Endothelial cell (in vitro differentiated cells): ENCODE data around the gene CAMSAP1. TPM values are rescaled to one million over a fixed set of nuclear protein-coding genes. Genes with fewer than 3 reads are reported as not detected.

Experiments used
- DNase-seq: peaks from one replicate; pipeline ENCODE4 v3.0.0; 2021; ENCODE audit warnings: low spot score
- H3K27ac Mint-ChIP-seq: one replicate; pipeline ENCODE4 v1.8.0; 2021; ENCODE audit warnings: mixed read lengths, inconsistent platforms; ENCODE audit not compliant: unreplicated experiment
- H3K27me3 Mint-ChIP-seq: one replicate; pipeline ENCODE4 v1.8.0; 2021; ENCODE audit warnings: mild to moderate bottlenecking, moderate library complexity, mixed read lengths, inconsistent platforms; ENCODE audit not compliant: unreplicated experiment
- H3K36me3 Mint-ChIP-seq: one replicate; pipeline ENCODE4 v1.8.0; 2021; ENCODE audit warnings: mild to moderate bottlenecking, low read depth, mixed read lengths, inconsistent platforms; ENCODE audit not compliant: unreplicated experiment
- H3K4me1 Mint-ChIP-seq: one replicate; pipeline ENCODE4 v1.8.0; 2021; ENCODE audit warnings: mild to moderate bottlenecking, mixed read lengths, inconsistent platforms; ENCODE audit not compliant: unreplicated experiment
- H3K4me3 Mint-ChIP-seq: one replicate; pipeline ENCODE4 v1.8.0; 2021; ENCODE audit warnings: mild to moderate bottlenecking, mixed read lengths, inconsistent platforms; ENCODE audit not compliant: unreplicated experiment
- H3K9me3 Mint-ChIP-seq: one replicate; pipeline ENCODE4 v1.8.0; 2021; ENCODE audit warnings: mixed read lengths, inconsistent platforms; ENCODE audit not compliant: unreplicated experiment
- total RNA-seq: library from RNA; stranded (reverse); fragmentation: NEBNext Ultra II Directional; extraction: Animal tissue kit (Norgen Biotek cat#: 25700); gene quantifications from one replicate; pipeline ENCODE4 v1.2.1, GENCODE V29; 2021; ENCODE audit not compliant: unreplicated experiment
- TF ChIP-seq, protein P1 (sequence below): fragments of 200-600 bp; sonication (generic); IDR thresholded peaks from one replicate; pipeline ENCODE4 v1.5.0; 2021; ENCODE audit warnings: antibody characterized with exemption; ENCODE audit not compliant: unreplicated experiment

CAMSAP1 gene
- total RNA-seq, 1 donor from 2014 or later = 44.7 TPM

DNA sequence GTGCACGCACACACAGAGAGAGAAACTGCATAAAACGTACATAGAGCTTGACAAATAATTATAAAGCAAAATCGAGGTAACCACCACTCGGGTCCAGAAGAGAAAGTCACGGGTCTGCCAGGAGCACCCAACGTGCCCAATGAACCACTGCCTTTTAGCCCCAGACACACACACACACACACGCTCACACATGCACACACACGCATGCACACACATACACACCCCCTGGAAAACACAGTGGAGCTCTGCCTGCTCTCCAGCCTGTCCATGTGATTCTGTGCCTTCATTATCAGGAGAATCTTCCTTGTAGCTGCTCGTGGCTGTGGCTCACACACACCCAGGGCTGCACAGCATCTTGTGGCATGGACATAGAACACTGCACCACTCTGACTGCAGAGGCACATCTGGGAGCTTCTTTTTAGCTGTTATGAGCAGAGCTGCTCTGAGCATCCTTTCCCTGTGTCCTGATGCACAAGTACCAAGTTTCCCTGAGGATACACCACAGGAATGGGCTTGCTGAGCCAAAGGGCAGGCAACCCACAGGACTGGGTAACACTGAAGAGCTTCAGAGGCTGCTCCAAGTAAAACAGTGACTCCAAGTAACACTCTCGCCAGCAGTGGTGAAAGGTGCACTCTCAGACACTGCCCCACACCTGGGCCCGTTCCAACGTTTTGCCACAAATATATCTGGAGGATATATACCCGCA is 58.9 kb downstream of the CAMSAP1 start:
- TF ChIP-seq, protein P1, sequence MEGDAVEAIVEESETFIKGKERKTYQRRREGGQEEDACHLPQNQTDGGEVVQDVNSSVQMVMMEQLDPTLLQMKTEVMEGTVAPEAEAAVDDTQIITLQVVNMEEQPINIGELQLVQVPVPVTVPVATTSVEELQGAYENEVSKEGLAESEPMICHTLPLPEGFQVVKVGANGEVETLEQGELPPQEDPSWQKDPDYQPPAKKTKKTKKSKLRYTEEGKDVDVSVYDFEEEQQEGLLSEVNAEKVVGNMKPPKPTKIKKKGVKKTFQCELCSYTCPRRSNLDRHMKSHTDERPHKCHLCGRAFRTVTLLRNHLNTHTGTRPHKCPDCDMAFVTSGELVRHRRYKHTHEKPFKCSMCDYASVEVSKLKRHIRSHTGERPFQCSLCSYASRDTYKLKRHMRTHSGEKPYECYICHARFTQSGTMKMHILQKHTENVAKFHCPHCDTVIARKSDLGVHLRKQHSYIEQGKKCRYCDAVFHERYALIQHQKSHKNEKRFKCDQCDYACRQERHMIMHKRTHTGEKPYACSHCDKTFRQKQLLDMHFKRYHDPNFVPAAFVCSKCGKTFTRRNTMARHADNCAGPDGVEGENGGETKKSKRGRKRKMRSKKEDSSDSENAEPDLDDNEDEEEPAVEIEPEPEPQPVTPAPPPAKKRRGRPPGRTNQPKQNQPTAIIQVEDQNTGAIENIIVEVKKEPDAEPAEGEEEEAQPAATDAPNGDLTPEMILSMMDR = no peak
- DNase-seq = no peak
- Mint-ChIP-seq H3K27ac (no peak overlapping the region), H3K27me3 (peaks cover 5% of the 10 kb centered on the region), H3K36me3 (peaks cover 43% of the 10 kb centered on the region), H3K9me3 (no peaks in the 10 kb centered on the region), H3K4me3 (no peak overlapping the region), H3K4me1 (peaks cover 5% of the 10 kb centered on the region)

DNA sequence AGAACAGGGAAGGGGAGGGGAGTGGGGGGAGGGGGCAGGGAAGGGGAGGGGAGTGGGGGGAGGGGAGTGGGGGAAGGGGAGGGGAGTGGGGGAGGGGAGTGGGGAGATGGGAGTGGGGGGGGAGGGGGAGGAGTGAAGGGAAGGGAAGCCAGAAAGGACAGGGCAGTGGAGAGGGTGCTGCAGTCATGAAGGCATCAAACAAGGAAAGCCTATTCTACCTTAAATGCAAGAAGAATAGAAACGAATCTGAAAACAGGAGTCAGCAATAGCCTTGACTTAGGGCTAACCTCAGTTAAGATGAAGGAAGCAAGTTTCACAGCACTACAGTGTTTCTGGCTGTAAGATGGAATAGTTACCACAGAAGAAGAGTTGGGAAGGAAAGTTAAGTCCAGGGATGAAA is 59.5 kb downstream of the CAMSAP1 start:
- peaks cover 5% of the 10 kb centered on the region for H3K4me1 Mint-ChIP-seq
- DNase-seq = no peak
- H3K36me3 Mint-ChIP-seq = peaks cover 47% of the 10 kb centered on the region
- peaks cover 5% of the 10 kb centered on the region for H3K27me3 Mint-ChIP-seq
- TF ChIP-seq, protein P1 = no peak
- no peaks in the 10 kb centered on the region for H3K9me3 Mint-ChIP-seq
- H3K4me3 Mint-ChIP-seq = no peak overlapping the region
- H3K27ac Mint-ChIP-seq = no peak overlapping the region

DNA sequence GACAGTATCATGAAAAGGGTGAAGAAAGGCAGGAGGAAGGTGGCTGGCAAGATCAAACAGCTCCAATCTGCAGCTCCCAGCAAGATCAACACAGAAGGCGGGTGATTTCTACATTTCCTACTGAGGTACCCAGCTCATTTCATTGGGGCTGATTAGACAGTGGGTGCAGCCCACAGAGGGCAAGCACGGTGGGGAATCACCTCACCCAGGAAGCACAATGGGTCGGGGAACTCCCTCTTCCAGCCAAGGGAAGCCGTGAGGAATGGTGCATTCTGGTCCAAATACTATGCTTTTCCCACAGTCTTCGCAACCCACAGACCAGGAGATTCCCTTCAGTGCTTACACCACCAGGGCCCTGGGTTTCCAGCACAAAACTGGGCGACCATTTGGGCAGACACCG is 66.8 kb downstream of the CAMSAP1 start:
- TF ChIP-seq, protein P1 = no peak
- peaks cover 5% of the 10 kb centered on the region for H3K27me3 Mint-ChIP-seq
- no peaks in the 10 kb centered on the region for H3K9me3 Mint-ChIP-seq
- H3K4me3 Mint-ChIP-seq = no peak overlapping the region
- peaks cover 14% of the 10 kb centered on the region for H3K4me1 Mint-ChIP-seq
- DNase-seq = no peak
- no peak overlapping the region for H3K27ac Mint-ChIP-seq
- peaks cover 30% of the 10 kb centered on the region for H3K36me3 Mint-ChIP-seq

DNA sequence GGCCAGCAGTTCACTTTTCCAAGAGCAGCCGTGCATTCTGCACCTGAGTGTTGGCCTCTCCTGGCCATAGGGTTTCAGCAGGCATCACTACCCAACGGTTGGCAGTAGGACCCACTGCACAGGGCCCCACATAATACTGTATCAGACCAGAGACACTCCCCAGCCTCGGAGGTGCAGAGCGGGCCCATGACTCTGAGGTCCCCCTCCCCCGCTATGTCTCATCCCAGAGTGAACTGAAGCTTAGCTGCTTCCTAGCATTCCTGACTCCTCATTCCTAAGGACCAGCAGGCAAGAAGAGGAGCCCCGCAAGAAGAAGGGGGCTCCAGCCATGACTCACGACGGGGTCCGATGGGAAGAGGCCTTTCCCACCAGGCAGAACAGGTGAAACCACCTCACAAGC is 67.2 kb downstream of the CAMSAP1 start:
- TF ChIP-seq, protein P1 = no peak
- DNase-seq = no peak
- Mint-ChIP-seq H3K27ac (no peak overlapping the region), H3K27me3 (peaks cover 5% of the 10 kb centered on the region), H3K36me3 (peaks cover 26% of the 10 kb centered on the region), H3K4me3 (no peak overlapping the region), H3K4me1 (peaks cover 14% of the 10 kb centered on the region), H3K9me3 (no peaks in the 10 kb centered on the region)

DNA sequence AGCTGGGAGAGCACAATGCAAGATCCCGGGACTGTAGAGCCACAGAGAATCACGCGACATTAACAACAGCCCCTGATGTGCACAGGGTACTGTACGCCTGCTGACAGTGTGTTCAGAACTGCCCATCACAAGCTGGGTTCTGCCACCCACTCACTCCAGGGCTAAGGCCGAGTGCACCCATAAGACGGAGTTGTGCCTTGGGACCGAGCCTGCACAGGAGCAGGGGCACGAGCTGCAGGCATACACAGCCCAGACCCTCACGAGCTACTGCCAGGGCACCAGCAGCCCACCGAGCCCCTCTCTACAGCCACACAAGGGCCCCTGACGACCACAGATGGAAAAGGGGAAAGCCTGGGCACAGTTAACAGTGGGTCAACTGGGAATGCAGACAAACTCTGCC is 67.8 kb downstream of the CAMSAP1 start:
- no peaks in the 10 kb centered on the region for H3K9me3 Mint-ChIP-seq
- no peak overlapping the region for H3K4me3 Mint-ChIP-seq
- peaks cover 20% of the 10 kb centered on the region for H3K36me3 Mint-ChIP-seq
- H3K4me1 Mint-ChIP-seq = peaks cover 14% of the 10 kb centered on the region
- no peak for DNase-seq
- TF ChIP-seq, protein P1 = no peak
- H3K27me3 Mint-ChIP-seq = peaks cover 5% of the 10 kb centered on the region
- no peak overlapping the region for H3K27ac Mint-ChIP-seq
